Measurements from ENCODE around the gene DNAH7. TPM values are rescaled to one million over a fixed set of nuclear protein-coding genes. Genes with fewer than 3 reads are reported as not detected.
A peak's percentile ranks its signal among the peaks of the same experiment; 100 is the strongest.

Gene DNAH7
- total and polyA plus RNA-seq, 2 donors (not counting 3 experiments of a cell fraction or from before 2014, with no cell fraction given), result 0.15 to 0.24 TPM

DNA sequence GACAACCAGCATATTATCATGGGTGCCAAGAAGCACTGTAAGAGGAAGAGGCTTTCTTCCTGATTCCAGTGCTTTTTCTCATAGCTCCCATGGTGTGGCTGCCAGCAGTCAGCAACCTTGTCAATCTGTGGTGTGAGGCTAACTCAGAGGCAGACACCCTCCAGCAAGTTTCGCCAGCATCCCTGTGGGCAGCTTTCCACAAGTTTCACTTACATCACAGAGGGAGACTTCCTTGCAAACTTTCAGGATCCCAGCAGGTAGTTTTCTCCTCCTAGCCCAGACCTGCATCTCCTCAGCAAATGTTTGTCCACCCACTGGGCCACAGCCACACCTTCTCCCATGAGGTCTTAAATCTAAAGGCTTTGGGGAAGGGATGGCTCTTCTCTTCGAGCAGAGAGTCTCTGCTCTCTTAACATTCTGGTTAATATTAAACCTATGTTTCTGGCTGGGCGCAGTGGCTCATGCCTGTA lies 9.1 kb downstream of the DNAH7 start:
- DNase-seq (ENCODE audit: low read depth, low spot score) (peak; percentile 6), FAIRE-seq (no peak)
- Histone ChIP-seq H4K20me1 (replicated peaks; ENCODE audit: control insufficient read depth, extremely low read depth, insufficient read depth, low read length) (no peaks in the 10 kb centered on the region), H3K27me3 (ENCODE audit: control insufficient read depth in 2 of 2, insufficient read depth in 2 of 2, low read length in 2 of 2) (peaks cover 4 to 21% of the 10 kb centered on the region in 2 experiments), H3K79me2 (ENCODE audit: control insufficient read depth, insufficient read depth, low read length) (no peaks in the 10 kb centered on the region), H3K4me1 (ENCODE audit: control insufficient read depth, extremely low read depth, insufficient read depth, low read length) (no peaks in the 10 kb centered on the region), H3K9me3 (replicated peaks; ENCODE audit: control insufficient read depth, insufficient read depth, low read length) (no peaks in the 10 kb centered on the region), H3K27ac (ENCODE audit: insufficient read depth, low read depth, low read length) (no peak overlapping the region), H3K4me2 (ENCODE audit: insufficient read depth, low read length) (no peak overlapping the region), H2AFZ (ENCODE audit: low read depth, low read length) (no peak overlapping the region), H3K9ac (replicated peaks; ENCODE audit: extremely low read depth, insufficient read depth, low read length) (no peak overlapping the region), H3K9me1 (replicated peaks; ENCODE audit: control insufficient read depth, extremely low read depth, insufficient read depth, low read length) (no peaks in the 10 kb centered on the region), H3K36me3 (ENCODE audit: control insufficient read depth in 2 of 2, extremely low read depth in 1 of 2, insufficient read depth in 2 of 2, low read length in 2 of 2) (no peaks in the 10 kb centered on the region), H3K4me3 (replicated peaks in 1 of 3; ENCODE audit: insufficient read depth in 1 of 3, low read depth in 1 of 3, low read length in 3 of 3) (no peak overlapping the region)
- ChIA-PET POLR2A (no interaction called here), CTCF (interaction anchor here (1.3 kb wide), 1 partner anchor 75 kb away, joined by 4 read pairs; no protein-coding TSS in a partner anchor)
- intact Hi-C loops (cut with micrococcal nuclease) (no loop called here), dilution Hi-C loops (cut with MboI; ENCODE audit: extremely low pct_ligation_motif_present, low sequenced_read_pairs) (no loop called here)
- TF ChIP-seq, protein P1, sequence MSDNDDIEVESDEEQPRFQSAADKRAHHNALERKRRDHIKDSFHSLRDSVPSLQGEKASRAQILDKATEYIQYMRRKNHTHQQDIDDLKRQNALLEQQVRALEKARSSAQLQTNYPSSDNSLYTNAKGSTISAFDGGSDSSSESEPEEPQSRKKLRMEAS (IDR thresholded peaks at IDR 0.05; ENCODE audit: insufficient read depth, insufficient read length), result no peak
- TF ChIP-seq EZH2 (IDR thresholded peaks at IDR 0.05; ENCODE audit: borderline replicate concordance, low read depth, low read length, severe bottlenecking) (no peak), POLR2A (IDR thresholded peaks at IDR 0.05; ENCODE audit: low read depth, low read length) (no peak), POLR2AphosphoS5 (IDR thresholded peaks at IDR 0.05; ENCODE audit: insufficient read depth, low read depth, low read length) (no peak), FOS (IDR thresholded peaks at IDR 0.05; ENCODE audit: borderline replicate concordance, insufficient read depth, low read length) (no peak), JUN (IDR thresholded peaks at IDR 0.05; ENCODE audit: borderline replicate concordance, insufficient read depth, insufficient read length, low read depth) (no peak), MYC (IDR thresholded peaks at IDR 0.05; ENCODE audit: low read depth, low read length) (no peak), GATA2 (IDR thresholded peaks at IDR 0.05; ENCODE audit: insufficient read depth, insufficient read length, low read depth, low read length) (no peak)
- TF ChIP-seq, protein P2, sequence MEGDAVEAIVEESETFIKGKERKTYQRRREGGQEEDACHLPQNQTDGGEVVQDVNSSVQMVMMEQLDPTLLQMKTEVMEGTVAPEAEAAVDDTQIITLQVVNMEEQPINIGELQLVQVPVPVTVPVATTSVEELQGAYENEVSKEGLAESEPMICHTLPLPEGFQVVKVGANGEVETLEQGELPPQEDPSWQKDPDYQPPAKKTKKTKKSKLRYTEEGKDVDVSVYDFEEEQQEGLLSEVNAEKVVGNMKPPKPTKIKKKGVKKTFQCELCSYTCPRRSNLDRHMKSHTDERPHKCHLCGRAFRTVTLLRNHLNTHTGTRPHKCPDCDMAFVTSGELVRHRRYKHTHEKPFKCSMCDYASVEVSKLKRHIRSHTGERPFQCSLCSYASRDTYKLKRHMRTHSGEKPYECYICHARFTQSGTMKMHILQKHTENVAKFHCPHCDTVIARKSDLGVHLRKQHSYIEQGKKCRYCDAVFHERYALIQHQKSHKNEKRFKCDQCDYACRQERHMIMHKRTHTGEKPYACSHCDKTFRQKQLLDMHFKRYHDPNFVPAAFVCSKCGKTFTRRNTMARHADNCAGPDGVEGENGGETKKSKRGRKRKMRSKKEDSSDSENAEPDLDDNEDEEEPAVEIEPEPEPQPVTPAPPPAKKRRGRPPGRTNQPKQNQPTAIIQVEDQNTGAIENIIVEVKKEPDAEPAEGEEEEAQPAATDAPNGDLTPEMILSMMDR (IDR thresholded peaks at IDR 0.05; ENCODE audit: extremely low read depth in 1 of 2, insufficient read depth in 1 of 2, low read depth in 1 of 2, low read length in 2 of 2), result no peak
- BruUV-seq (replicated peaks), result no TSS peak
